H9 (cell line): ENCODE results near the gene DGKG. TPM values are rescaled to one million over a fixed set of nuclear protein-coding genes. Genes with fewer than 3 reads are reported as not detected.

Source experiments
- DNase-seq: peaks from one replicate; pipeline ENCODE4 v3.0.0-alpha.2; 2017
- H2AFZ ChIP-seq: one replicate; pipeline ENCODE4 v1.6.1; 2013; ENCODE audit warnings: mild to moderate bottlenecking, low read length, control low read depth, moderate library complexity
- H2AK5ac ChIP-seq: 2 replicates; pipeline ENCODE4 v1.6.1; 2013; ENCODE audit warnings: low read length, control low read depth, mixed read lengths; ENCODE audit not compliant: insufficient read length
- H2BK120ac ChIP-seq: one replicate; pipeline ENCODE4 v1.6.1; 2013; ENCODE audit warnings: low read depth, mild to moderate bottlenecking, low read length, control low read depth, inconsistent platforms; ENCODE audit not compliant: poor library complexity, severe bottlenecking
- H2BK12ac ChIP-seq: 2 replicates; pipeline ENCODE4 v1.6.1; 2013; ENCODE audit warnings: low read length, control low read depth, mixed read lengths, low read depth; ENCODE audit not compliant: insufficient read length
- H2BK15ac ChIP-seq: 2 replicates; pipeline ENCODE4 v1.6.1; 2013; ENCODE audit warnings: low read depth, low read length, control low read depth
- H2BK20ac ChIP-seq: one replicate; pipeline ENCODE4 v1.6.1; 2013; ENCODE audit warnings: low read depth, mild to moderate bottlenecking, low read length, control low read depth, inconsistent platforms; ENCODE audit not compliant: poor library complexity, severe bottlenecking
- H2BK5ac ChIP-seq: 2 replicates; pipeline ENCODE4 v1.6.1; 2013; ENCODE audit warnings: low read length, control low read depth, mixed read lengths; ENCODE audit not compliant: insufficient read length
- H3K14ac ChIP-seq: 2 replicates; pipeline ENCODE4 v1.6.1; 2013; ENCODE audit warnings: low read length, control low read depth; ENCODE audit not compliant: insufficient read depth
- H3K18ac ChIP-seq: 2 replicates; pipeline ENCODE4 v1.6.1; 2013; ENCODE audit warnings: low read depth, mild to moderate bottlenecking, mixed read lengths, low read length, control low read depth; ENCODE audit not compliant: insufficient read length
- H3K23ac ChIP-seq: 2 replicates; pipeline ENCODE4 v1.6.1; 2013; ENCODE audit warnings: low read length, control low read depth, mixed read lengths, low read depth; ENCODE audit not compliant: insufficient read length
- H3K23me2 ChIP-seq: 2 replicates; pipeline ENCODE4 v1.6.1; 2013; ENCODE audit warnings: low read depth, mild to moderate bottlenecking, mixed read lengths, low read length, control low read depth; ENCODE audit not compliant: insufficient read length, poor library complexity, severe bottlenecking
- H3K27ac ChIP-seq: 2 replicates; pipeline ENCODE4 v1.5.1; 2013; ENCODE audit warnings: low read length, control low read depth, mixed read lengths, low read depth; ENCODE audit not compliant: insufficient read length
- H3K27me3 ChIP-seq: 2 replicates; pipeline ENCODE4 v1.6.1; 2013; ENCODE audit warnings: low read length, control low read depth, inconsistent platforms; ENCODE audit not compliant: insufficient read depth
- H3K4ac ChIP-seq: 2 replicates; pipeline ENCODE4 v1.6.1; 2013; ENCODE audit warnings: low read depth, mild to moderate bottlenecking, control low read depth, inconsistent platforms, low read length, moderate library complexity
- H3K4me1 ChIP-seq: 2 replicates; pipeline ENCODE4 v1.6.1; 2013; ENCODE audit warnings: low read length, control low read depth, inconsistent platforms; ENCODE audit not compliant: insufficient read depth
- H3K4me2 ChIP-seq: 2 replicates; pipeline ENCODE4 v1.6.1; 2013; ENCODE audit warnings: low read length, control low read depth, mixed read lengths; ENCODE audit not compliant: insufficient read length, insufficient read depth
- H3K56ac ChIP-seq: 2 replicates; pipeline ENCODE4 v1.6.1; 2013; ENCODE audit warnings: low read depth, mild to moderate bottlenecking, mixed read lengths, low read length, control low read depth; ENCODE audit not compliant: insufficient read length
- H3K79me1 ChIP-seq: 2 replicates; pipeline ENCODE4 v1.6.1; 2013; ENCODE audit warnings: low read depth, mild to moderate bottlenecking, moderate library complexity, low read length, control low read depth, inconsistent platforms; ENCODE audit not compliant: insufficient read depth, poor library complexity, severe bottlenecking
- H3K79me2 ChIP-seq: 2 replicates; pipeline ENCODE4 v1.6.1; 2013; ENCODE audit warnings: low read length, control low read depth, inconsistent platforms; ENCODE audit not compliant: insufficient read depth
- H3K9ac ChIP-seq: 2 replicates; pipeline ENCODE4 v1.6.1; 2013; ENCODE audit warnings: low read length, control low read depth, mixed read lengths; ENCODE audit not compliant: insufficient read length; ENCODE audit errors: extremely low read depth
- H3K9me3 ChIP-seq: one replicate; pipeline ENCODE4 v1.6.1; 2013; ENCODE audit warnings: low read depth, low read length, inconsistent platforms; ENCODE audit not compliant: control insufficient read depth
- H3T11ph ChIP-seq: one replicate; pipeline ENCODE4 v1.6.1; 2013; ENCODE audit warnings: mild to moderate bottlenecking, low read length, control low read depth, inconsistent platforms
- H4K20me1 ChIP-seq: one replicate; pipeline ENCODE4 v1.6.1; 2013; ENCODE audit not compliant: control insufficient read depth, insufficient read length, insufficient read depth
- H4K5ac ChIP-seq: 2 replicates; pipeline ENCODE4 v1.6.1; 2013; ENCODE audit warnings: low read depth, mild to moderate bottlenecking, mixed read lengths, low read length, control low read depth; ENCODE audit not compliant: insufficient read length
- H4K8ac ChIP-seq: replicated peaks from 2 replicates; pipeline ENCODE4 v1.6.1; 2013; ENCODE audit warnings: low read length, control low read depth, mixed read lengths, low read depth; ENCODE audit not compliant: insufficient read length
- H4K91ac ChIP-seq: 2 replicates; pipeline ENCODE4 v1.6.1; 2013; ENCODE audit warnings: low read depth, mild to moderate bottlenecking, moderate library complexity, mixed read lengths, low read length, control low read depth; ENCODE audit not compliant: insufficient read length
- H3K27ac Mint-ChIP-seq, 3 experiments: 2 replicates in 2 of 3; 3 replicates in 1 of 3; pipeline ENCODE4 v1.8.0; 2020 to 2021; ENCODE audit warnings: mixed read lengths in 3 of 3, mild to moderate bottlenecking in 1 of 3, moderate library complexity in 1 of 3
- H3K27me3 Mint-ChIP-seq: 2 replicates; pipeline ENCODE4 v1.8.0; 2021; ENCODE audit warnings: low read depth, mild to moderate bottlenecking, moderate library complexity, mixed read lengths
- H3K36me3 Mint-ChIP-seq, 3 experiments: 2 replicates in 2 of 3; 3 replicates in 1 of 3; pipeline ENCODE4 v1.8.0; 2020 to 2021; ENCODE audit warnings: low read depth in 3 of 3, mixed read lengths in 3 of 3; ENCODE audit not compliant: insufficient read depth in 1 of 3
- H3K4me1 Mint-ChIP-seq, 2 experiments: 2 replicates each; pipeline ENCODE4 v1.8.0; 2020; ENCODE audit warnings: mixed read lengths in 2 of 2
- H3K4me3 Mint-ChIP-seq, 2 experiments: 2 replicates in 1 of 2; 3 replicates in 1 of 2; pipeline ENCODE4 v1.8.0; 2020 to 2021; ENCODE audit warnings: mild to moderate bottlenecking in 2 of 2, mixed read lengths in 2 of 2, moderate library complexity in 1 of 2
- H3K9me3 Mint-ChIP-seq, 2 experiments: 2 replicates in 1 of 2; 3 replicates in 1 of 2; pipeline ENCODE4 v1.8.0; 2020; ENCODE audit warnings: mild to moderate bottlenecking in 2 of 2, mixed read lengths in 2 of 2, moderate library complexity in 1 of 2
- WGBS: extraction: QIAGEN DNeasy Blood & Tissue Kit; methylation state at CpG from one replicate; pipeline ENCODE4 v1.1.7; 2013; ENCODE audit warnings: missing lambda C conversion rate, low lambda C conversion rate, mixed read lengths; ENCODE audit not compliant: insufficient read length; ENCODE audit errors: extremely low coverage; 5-methylcytosine and 5-hydroxymethylcytosine counted together
- total RNA-seq: library from RNA; stranded (reverse); gene quantifications from 2 replicates; pipeline ENCODE4 v1.2.1, GENCODE V29; 2021
- TF ChIP-seq, protein P1 (sequence below): fragments of 200-600 bp; sonication (generic); conservative IDR thresholded peaks from 3 replicates; pipeline ENCODE4 v1.8.0; 2021; ENCODE audit warnings: antibody characterized with exemption, mild to moderate bottlenecking

The DGKG gene
- total RNA-seq, 1 experiment from 2014 or later, result not detected

- Histone ChIP-seq H3K23ac (no peak overlapping the region), H3K27me3 (peaks cover 5% of the 10 kb centered on the region; the same call in 1 of the 2 replicates), H3K4me1 (no peaks in the 10 kb centered on the region), H3K79me2 (no peaks in the 10 kb centered on the region), H3K14ac (no peak overlapping the region), H3K56ac (no peak overlapping the region), H2BK120ac (no peak overlapping the region), H3K4ac (no peak overlapping the region), H2BK20ac (no peak overlapping the region), H3K23me2 (peaks cover 11% of the 10 kb centered on the region), H3K18ac (no peak overlapping the region), H4K5ac (no peak overlapping the region), H2AK5ac (no peak overlapping the region), H4K8ac (no peak overlapping the region), H3K79me1 (no peaks in the 10 kb centered on the region), H3T11ph (no peak overlapping the region), H3K9me3 (no peaks in the 10 kb centered on the region), H2BK12ac (no peak overlapping the region), H4K91ac (no peak overlapping the region), H3K27ac (no peak overlapping the region), H3K4me2 (no peak overlapping the region), H2BK15ac (no peak overlapping the region), H4K20me1 (no peaks in the 10 kb centered on the region), H2BK5ac (no peak overlapping the region), H3K9ac (no peak overlapping the region), H2AFZ (no peak overlapping the region)
- Mint-ChIP-seq H3K27ac (no peak overlapping the region), H3K36me3 (no peaks in the 10 kb centered on the region), H3K4me3 (no peak overlapping the region), H3K4me1 (peaks cover 18 to 19% of the 10 kb centered on the region in 2 experiments), H3K9me3 (no peaks in the 10 kb centered on the region; a peak in 1 of 5 replicates), H3K27me3 (peaks cover 42% of the 10 kb centered on the region)
- TF ChIP-seq, protein P1, sequence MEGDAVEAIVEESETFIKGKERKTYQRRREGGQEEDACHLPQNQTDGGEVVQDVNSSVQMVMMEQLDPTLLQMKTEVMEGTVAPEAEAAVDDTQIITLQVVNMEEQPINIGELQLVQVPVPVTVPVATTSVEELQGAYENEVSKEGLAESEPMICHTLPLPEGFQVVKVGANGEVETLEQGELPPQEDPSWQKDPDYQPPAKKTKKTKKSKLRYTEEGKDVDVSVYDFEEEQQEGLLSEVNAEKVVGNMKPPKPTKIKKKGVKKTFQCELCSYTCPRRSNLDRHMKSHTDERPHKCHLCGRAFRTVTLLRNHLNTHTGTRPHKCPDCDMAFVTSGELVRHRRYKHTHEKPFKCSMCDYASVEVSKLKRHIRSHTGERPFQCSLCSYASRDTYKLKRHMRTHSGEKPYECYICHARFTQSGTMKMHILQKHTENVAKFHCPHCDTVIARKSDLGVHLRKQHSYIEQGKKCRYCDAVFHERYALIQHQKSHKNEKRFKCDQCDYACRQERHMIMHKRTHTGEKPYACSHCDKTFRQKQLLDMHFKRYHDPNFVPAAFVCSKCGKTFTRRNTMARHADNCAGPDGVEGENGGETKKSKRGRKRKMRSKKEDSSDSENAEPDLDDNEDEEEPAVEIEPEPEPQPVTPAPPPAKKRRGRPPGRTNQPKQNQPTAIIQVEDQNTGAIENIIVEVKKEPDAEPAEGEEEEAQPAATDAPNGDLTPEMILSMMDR, result no peak
- DNase-seq, result no peak
- no CpG with 5 or more reads among the region's 2 CpGs for WGBS
These were observed 163.6 kb downstream of the DGKG start for GRCh38 chr3:186198442-186198841.
